NCI-H2081 treated with DMSO at 0.1 percent for 48 hours (cell line): ENCODE measurements around the gene PROSER3.

Experiments
- DNase-seq: peaks from one replicate; lab custom pipeline; 2025; lab: John Stamatoyannopoulos, UW

PROSER3 gene

GRCh38 chr19:35776102-35776788 is 18.3 kb downstream of the PROSER3 start:
- no peak for DNase-seq

- DNase-seq, result no peak
Observed at GRCh38 chr19:35777086-35777841, 19.3 kb downstream of the PROSER3 start.

GRCh38 chr19:35777961-35778360 is 20.0 kb downstream of the PROSER3 start:
- DNase-seq, result no peak

DNA sequence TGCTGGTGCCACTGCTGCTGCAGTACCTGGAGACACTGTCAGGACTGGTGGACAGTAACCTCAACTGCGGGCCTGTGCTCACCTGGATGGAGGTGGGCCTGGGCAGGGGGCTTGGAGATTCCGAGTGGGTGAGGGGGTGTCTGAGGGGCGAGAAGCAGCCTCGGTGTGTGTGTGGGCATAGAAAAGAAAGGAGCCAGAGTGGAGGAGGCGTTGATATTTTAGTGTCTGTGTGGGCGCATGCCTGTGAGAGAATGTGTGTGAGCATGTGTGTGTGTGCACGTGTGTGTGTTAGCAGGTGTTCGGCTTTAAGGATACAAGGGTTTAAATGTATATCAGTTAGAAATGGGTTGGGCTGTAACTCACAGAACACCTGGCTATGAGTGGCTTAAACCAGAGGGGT is 21.1 kb downstream of the PROSER3 start:
- no peak for DNase-seq

GRCh38 chr19:35780058-35780457 is 22.1 kb downstream of the PROSER3 start:
- no peak for DNase-seq

DNA sequence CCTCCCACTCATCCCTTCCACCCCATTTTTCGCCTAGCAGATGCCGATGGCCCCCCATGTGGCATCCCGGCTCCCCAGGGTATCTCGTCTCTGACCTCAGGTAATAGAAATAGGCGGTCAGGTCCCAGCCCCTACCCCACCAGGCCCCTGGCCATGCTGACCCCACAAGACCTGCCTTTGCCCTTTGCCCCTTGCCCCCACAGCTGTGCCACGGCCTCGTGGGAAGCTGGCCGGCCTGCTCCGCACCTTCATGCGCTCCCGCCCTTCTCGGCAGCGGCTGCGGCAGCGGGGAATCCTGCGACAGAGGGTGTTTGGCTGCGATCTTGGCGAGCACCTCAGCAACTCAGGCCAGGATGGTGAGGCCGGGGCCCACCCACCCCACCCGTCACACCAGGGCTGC is 22.7 kb downstream of the PROSER3 start:
- no peak for DNase-seq

- no peak for DNase-seq
Observed at GRCh38 chr19:35781650-35782049, 23.7 kb downstream of the PROSER3 start.

DNA sequence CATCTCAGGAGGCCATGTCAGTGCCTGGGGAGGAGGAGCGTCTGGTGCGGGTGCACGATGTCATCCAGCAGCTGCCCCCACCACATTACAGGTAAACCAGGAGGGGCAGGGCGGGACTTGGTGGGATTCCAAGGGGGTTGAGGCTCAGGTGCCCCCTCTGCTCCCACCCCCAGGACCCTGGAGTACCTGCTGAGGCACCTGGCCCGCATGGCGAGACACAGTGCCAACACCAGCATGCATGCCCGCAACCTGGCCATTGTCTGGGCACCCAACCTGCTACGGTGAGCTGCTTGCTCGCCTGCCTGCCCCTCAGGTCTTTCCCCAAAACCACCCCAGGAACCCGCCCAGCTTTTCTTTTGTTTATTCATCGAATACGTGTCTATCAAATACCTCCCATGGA is 24.6 kb downstream of the PROSER3 start:
- no peak for DNase-seq

GRCh38 chr19:35783469-35784434 is 25.8 kb downstream of the PROSER3 start:
- DNase-seq, result no peak

- DNase-seq, result no peak
Observed at GRCh38 chr19:35784503-35785338, 26.7 kb downstream of the PROSER3 start.

GRCh38 chr19:35785339-35785627 is 27.3 kb downstream of the PROSER3 start:
- no peak for DNase-seq

DNA sequence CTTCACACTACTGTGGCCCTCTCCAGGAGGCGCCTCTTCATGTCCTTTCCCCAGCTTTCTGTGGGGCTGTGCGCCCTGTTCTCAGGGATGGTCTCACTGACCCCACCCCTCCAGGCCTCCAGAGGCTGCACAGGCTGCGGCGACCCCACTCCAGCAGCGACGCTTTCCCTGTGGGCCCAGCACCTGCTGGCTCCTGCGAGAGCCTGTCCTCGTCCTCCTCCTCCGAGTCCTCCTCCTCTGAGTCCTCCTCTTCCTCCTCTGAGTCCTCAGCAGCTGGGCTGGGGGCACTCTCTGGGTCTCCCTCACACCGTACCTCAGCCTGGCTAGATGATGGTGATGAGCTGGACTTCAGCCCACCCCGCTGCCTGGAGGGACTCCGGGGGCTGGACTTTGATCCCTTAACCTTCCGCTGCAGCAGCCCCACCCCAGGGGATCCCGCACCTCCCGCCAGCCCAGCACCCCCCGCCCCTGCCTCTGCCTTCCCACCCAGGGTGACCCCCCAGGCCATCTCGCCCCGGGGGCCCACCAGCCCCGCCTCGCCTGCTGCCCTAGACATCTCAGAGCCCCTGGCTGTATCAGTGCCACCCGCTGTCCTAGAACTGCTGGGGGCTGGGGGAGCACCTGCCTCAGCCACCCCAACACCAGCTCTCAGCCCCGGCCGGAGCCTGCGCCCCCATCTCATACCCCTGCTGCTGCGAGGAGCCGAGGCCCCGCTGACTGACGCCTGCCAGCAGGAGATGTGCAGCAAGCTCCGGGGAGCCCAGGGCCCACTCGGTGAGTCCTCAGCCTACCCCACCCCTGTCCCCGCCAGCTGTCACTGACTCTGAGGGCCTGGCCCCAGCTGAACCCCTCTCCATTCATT is 28.6 kb downstream of the PROSER3 start:
- no peak for DNase-seq

DNA sequence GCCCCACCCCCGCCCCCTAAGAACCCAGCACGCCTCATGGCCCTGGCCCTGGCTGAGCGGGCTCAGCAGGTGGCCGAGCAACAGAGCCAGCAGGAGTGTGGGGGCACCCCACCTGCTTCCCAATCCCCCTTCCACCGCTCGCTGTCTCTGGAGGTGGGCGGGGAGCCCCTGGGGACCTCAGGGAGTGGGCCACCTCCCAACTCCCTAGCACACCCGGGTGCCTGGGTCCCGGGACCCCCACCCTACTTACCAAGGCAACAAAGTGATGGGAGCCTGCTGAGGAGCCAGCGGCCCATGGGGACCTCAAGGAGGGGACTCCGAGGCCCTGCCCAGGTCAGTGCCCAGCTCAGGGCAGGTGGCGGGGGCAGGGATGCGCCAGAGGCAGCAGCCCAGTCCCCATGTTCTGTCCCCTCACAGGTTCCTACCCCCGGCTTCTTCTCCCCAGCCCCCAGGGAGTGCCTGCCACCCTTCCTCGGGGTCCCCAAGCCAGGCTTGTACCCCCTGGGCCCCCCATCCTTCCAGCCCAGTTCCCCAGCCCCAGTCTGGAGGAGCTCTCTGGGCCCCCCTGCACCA is 29.3 kb downstream of the PROSER3 start:
- DNase-seq, result no peak

DNA sequence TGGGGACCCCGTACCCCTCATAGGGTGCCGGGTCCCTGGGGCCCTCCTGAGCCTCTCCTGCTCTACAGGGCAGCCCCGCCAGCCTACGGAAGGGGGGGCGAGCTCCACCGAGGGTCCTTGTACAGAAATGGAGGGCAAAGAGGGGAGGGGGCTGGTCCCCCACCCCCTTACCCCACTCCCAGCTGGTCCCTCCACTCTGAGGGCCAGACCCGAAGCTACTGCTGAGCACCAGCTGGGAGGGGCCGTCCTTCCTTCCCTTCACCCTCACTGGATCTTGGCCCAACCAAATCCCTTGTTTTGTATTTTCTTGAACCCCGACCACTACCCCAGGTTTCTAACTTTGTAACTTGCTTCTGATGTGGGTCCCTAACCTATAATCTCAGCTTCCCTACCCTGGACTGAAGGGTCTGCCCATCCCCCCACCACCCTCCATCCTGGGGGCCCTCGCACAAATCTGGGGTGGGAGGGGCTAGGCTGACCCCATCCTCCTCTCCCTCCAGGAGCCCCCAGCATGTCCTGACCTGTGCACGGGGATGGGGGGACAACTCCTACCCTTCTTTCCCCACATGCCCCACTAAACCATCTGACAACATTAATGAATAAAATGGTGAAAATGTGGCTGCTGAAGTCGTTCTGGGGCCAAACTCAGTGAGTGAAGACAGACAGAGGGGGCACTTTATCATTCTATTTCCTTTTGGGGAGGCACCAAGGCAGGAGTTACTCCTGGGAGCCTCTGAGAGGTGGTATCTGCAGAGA is 30.4 kb downstream of the PROSER3 start:
- DNase-seq, result no peak

DNA sequence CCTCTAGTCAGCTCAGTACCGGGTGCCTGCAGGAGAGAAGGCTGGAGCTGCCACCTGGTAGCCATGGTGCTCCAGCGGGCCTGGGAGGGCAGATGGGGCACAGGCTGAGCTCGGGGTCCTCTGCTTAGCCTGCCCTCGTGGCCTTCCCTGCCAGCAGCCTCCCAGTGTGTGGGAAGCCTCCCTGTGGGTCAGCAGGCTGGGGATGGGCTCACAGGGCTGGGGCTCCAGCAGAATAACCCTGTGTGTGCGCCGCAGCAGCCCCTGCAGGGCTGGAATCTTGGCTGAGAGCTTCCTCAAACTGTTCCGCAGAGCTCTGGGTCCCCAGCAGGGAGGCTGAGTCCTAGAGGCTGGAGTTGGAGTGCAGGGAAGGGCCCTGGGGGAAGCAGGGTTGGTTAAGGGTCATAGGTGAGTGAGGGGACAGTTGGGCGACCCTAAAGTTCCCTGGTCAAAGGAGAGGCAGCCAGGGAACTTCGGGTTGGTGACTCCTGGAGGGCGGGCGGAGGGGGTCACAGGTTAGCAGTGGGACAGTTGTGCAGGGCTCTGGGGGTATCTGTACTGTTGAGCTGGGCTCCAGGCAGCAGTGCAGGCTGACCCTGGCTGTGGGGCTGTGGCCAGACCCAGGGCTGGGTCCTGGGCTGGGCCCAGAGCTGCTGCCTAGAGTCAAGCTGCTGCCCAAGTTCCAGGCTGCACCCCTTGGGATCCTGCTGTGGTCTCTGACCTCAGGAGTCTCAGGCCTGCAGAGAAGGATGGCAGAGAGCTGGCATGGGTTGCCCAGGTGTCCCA is 31.4 kb downstream of the PROSER3 start:
- no peak for DNase-seq

- no peak for DNase-seq
Observed at GRCh38 chr19:35789978-35790944, 32.3 kb downstream of the PROSER3 start.

- DNase-seq, result no peak
Observed at GRCh38 chr19:35790981-35791813, 33.2 kb downstream of the PROSER3 start.
